BLaER1 treated with 17β-estradiol and CSF1 and Interleukin-3, amounts not matched to agents 10 nM and 100 nM (cell line): ENCODE measurements around the gene ANXA3.

Experiments
- H3K27ac ChIP-seq, 11 experiments: shearing (Covaris generic); formaldehyde crosslinking; 2 replicates each; pipeline ENCODE4 v1.8.1; 2022
- H3K27me3 ChIP-seq, 11 experiments: shearing (Covaris generic); formaldehyde crosslinking; 2 replicates each; pipeline ENCODE4 v1.8.1; 2022
- H3K36me3 ChIP-seq, 11 experiments: shearing (Covaris generic); formaldehyde crosslinking; 2 replicates each; pipeline ENCODE4 v1.8.1; 2022
- H3K4me1 ChIP-seq, 10 experiments: shearing (Covaris generic); formaldehyde crosslinking; 2 replicates each; pipeline ENCODE4 v1.8.1; 2022
- H3K4me2 ChIP-seq, 11 experiments: shearing (Covaris generic); formaldehyde crosslinking; 2 replicates each; pipeline ENCODE4 v1.8.1; 2022
- H3K4me3 ChIP-seq, 10 experiments: shearing (Covaris generic); formaldehyde crosslinking; 2 replicates each; pipeline ENCODE4 v1.8.1; 2022
- H3K9ac ChIP-seq, 11 experiments: shearing (Covaris generic); formaldehyde crosslinking; 2 replicates each; pipeline ENCODE4 v1.8.1; 2022
- H3K9me3 ChIP-seq, 11 experiments: shearing (Covaris generic); formaldehyde crosslinking; replicated peaks in 1 of 11; 2 replicates each; pipeline ENCODE4 v1.8.1; 2022
- H4K20me1 ChIP-seq, 11 experiments: shearing (Covaris generic); formaldehyde crosslinking; 2 replicates each; pipeline ENCODE4 v1.8.1; 2022
- Cebpa-rat ChIP-seq, 11 experiments: shearing (Covaris generic); IDR thresholded peaks; 2 replicates each; pipeline ENCODE4 v1.8.1; 2022

Gene ANXA3

GRCh38 chr4:78609580-78609979 lies 58.0 kb downstream of the ANXA3 start:
- Histone ChIP-seq H3K9me3 (no peaks in the 10 kb centered on the region), H3K27me3 (no peaks in the 10 kb centered on the region), H3K4me3 (no peak overlapping the region), H4K20me1 (no peaks in the 10 kb centered on the region), H3K9ac (no peak overlapping the region; a peak in 1 of 22 replicates), H3K36me3 (no peaks in the 10 kb centered on the region), H3K4me1 (peaks cover 50 to 72% (median 56%) of the 10 kb centered on the region in 10 experiments), H3K4me2 (peak overlapping the region; percentile 67 to 84 (median 76); a peak in 18 of 22 replicates), H3K27ac (peak overlapping the region in 9 of 11 experiments; percentile 75 to 86 (median 84); a peak in 17 of 22 replicates)
- TF ChIP-seq Cebpa-rat (IDR thresholded peaks at IDR 0.05) = no peak

GRCh38 chr4:78610546-78611214 lies 59.1 kb downstream of the ANXA3 start:
- no peaks in the 10 kb centered on the region for H3K9me3 ChIP-seq
- TF ChIP-seq Cebpa-rat (IDR thresholded peaks at IDR 0.05) = peak in 5 of 11 experiments; percentile 24 to 48 (median 39); a peak in 7 of 22 replicates
- peak overlapping the region; percentile 46 to 86 (median 81); a peak in 21 of 22 replicates for H3K27ac ChIP-seq
- peak overlapping the region; percentile 67 to 84 (median 76) for H3K4me2 ChIP-seq
- no peak overlapping the region; a peak in 1 of 20 replicates for H3K4me3 ChIP-seq
- H4K20me1 ChIP-seq = no peaks in the 10 kb centered on the region
- no peaks in the 10 kb centered on the region for H3K27me3 ChIP-seq
- H3K36me3 ChIP-seq = no peaks in the 10 kb centered on the region
- H3K4me1 ChIP-seq = peaks cover 53 to 83% (median 62%) of the 10 kb centered on the region in 10 experiments
- peak overlapping the region; percentile 33 to 68 (median 57); a peak in 20 of 22 replicates for H3K9ac ChIP-seq

- H3K9me3 ChIP-seq = no peaks in the 10 kb centered on the region
- no peaks in the 10 kb centered on the region for H3K36me3 ChIP-seq
- H3K27me3 ChIP-seq = no peaks in the 10 kb centered on the region
- no peak overlapping the region for H3K4me3 ChIP-seq
- H3K4me2 ChIP-seq = peak overlapping the region; percentile 67 to 84 (median 76)
- peak overlapping the region; percentile 46 to 86 (median 81); a peak in 21 of 22 replicates for H3K27ac ChIP-seq
- H3K4me1 ChIP-seq = peaks cover 53 to 88% (median 62%) of the 10 kb centered on the region in 10 experiments
- peak overlapping the region; percentile 33 to 68 (median 57); a peak in 17 of 22 replicates for H3K9ac ChIP-seq
- no peak for TF ChIP-seq Cebpa-rat (IDR thresholded peaks at IDR 0.05)
- H4K20me1 ChIP-seq = no peaks in the 10 kb centered on the region
Observed at GRCh38 chr4:78611215-78611558, 59.6 kb downstream of the ANXA3 start.

- peak overlapping the region in 1 of 11 experiments; percentile 3; a peak in 3 of 22 replicates for H3K9ac ChIP-seq
- no peaks in the 10 kb centered on the region for H3K36me3 ChIP-seq
- H3K4me3 ChIP-seq = no peak overlapping the region
- H3K4me2 ChIP-seq = peak overlapping the region; percentile 67 to 84 (median 76)
- no peaks in the 10 kb centered on the region for H3K9me3 ChIP-seq
- H3K27me3 ChIP-seq = no peaks in the 10 kb centered on the region
- peaks cover 53 to 97% (median 65%) of the 10 kb centered on the region in 10 experiments for H3K4me1 ChIP-seq
- H4K20me1 ChIP-seq = no peaks in the 10 kb centered on the region
- H3K27ac ChIP-seq = peak overlapping the region in 8 of 11 experiments; percentile 75 to 86 (median 82); a peak in 16 of 22 replicates
- TF ChIP-seq Cebpa-rat (IDR thresholded peaks at IDR 0.05) = no peak
Observed at GRCh38 chr4:78612398-78613178, 61.0 kb downstream of the ANXA3 start.

GRCh38 chr4:78613522-78614321 lies 62.2 kb downstream of the ANXA3 start:
- Histone ChIP-seq H3K36me3 (no peaks in the 10 kb centered on the region), H4K20me1 (no peaks in the 10 kb centered on the region), H3K27me3 (no peaks in the 10 kb centered on the region), H3K4me1 (peaks cover 53 to 96% (median 69%) of the 10 kb centered on the region in 10 experiments), H3K4me2 (peak overlapping the region; percentile 50 to 84 (median 72)), H3K4me3 (no peak overlapping the region), H3K9ac (peak overlapping the region in 6 of 11 experiments; percentile 3 to 44 (median 22); a peak in 5 of 22 replicates), H3K9me3 (no peaks in the 10 kb centered on the region), H3K27ac (peak overlapping the region; percentile 9 to 79 (median 41); a peak in 17 of 22 replicates)
- TF ChIP-seq Cebpa-rat (IDR thresholded peaks at IDR 0.05) = no peak

GRCh38 chr4:78616046-78616498 lies 64.5 kb downstream of the ANXA3 start:
- H3K4me1 ChIP-seq = peaks cover 36 to 73% (median 49%) of the 10 kb centered on the region in 10 experiments
- no peaks in the 10 kb centered on the region for H3K27me3 ChIP-seq

GRCh38 chr4:78618436-78618835 lies 66.9 kb downstream of the ANXA3 start:
- Histone ChIP-seq H3K4me2 (no peak overlapping the region), H3K27ac (no peak overlapping the region), H3K4me1 (peaks cover 13 to 63% (median 25%) of the 10 kb centered on the region in 10 experiments), H3K4me3 (no peak overlapping the region), H3K9me3 (no peaks in the 10 kb centered on the region), H3K9ac (no peak overlapping the region), H3K27me3 (no peaks in the 10 kb centered on the region), H3K36me3 (no peaks in the 10 kb centered on the region), H4K20me1 (no peaks in the 10 kb centered on the region)
- TF ChIP-seq Cebpa-rat (IDR thresholded peaks at IDR 0.05) = no peak

More at GRCh38 chr4:78616046-78616498, 64.5 kb downstream of the ANXA3 start:
- Histone ChIP-seq H3K4me3 (no peak overlapping the region), H3K9me3 (no peaks in the 10 kb centered on the region), H3K36me3 (no peaks in the 10 kb centered on the region), H3K27ac (no peak overlapping the region), H4K20me1 (no peaks in the 10 kb centered on the region), H3K9ac (no peak overlapping the region), H3K4me2 (peak overlapping the region in 3 of 11 experiments; percentile 68 to 77 (median 76); a peak in 5 of 22 replicates)
- no peak for TF ChIP-seq Cebpa-rat (IDR thresholded peaks at IDR 0.05)

GRCh38 chr4:78621395-78621794 lies 69.8 kb downstream of the ANXA3 start:
- no peak for TF ChIP-seq Cebpa-rat (IDR thresholded peaks at IDR 0.05)
- no peaks in the 10 kb centered on the region for H4K20me1 ChIP-seq
- H3K4me2 ChIP-seq = no peak overlapping the region
- H3K9me3 ChIP-seq = no peaks in the 10 kb centered on the region
- no peak overlapping the region for H3K9ac ChIP-seq
- no peaks in the 10 kb centered on the region for H3K27me3 ChIP-seq
- H3K4me3 ChIP-seq = no peak overlapping the region
- H3K27ac ChIP-seq = 0 out of 22 replicates have a peak overlapping the region, but pooled peaks of 1 of the 11 experiments have one; percentile 5
- H3K4me1 ChIP-seq = peaks cover 21 to 61% (median 26%) of the 10 kb centered on the region in 10 experiments
- no peaks in the 10 kb centered on the region for H3K36me3 ChIP-seq
